Hematopoietic multipotent progenitor cell (in vitro differentiated cells): ENCODE results near the gene ZNF280A. TPM values are rescaled to one million over a fixed set of nuclear protein-coding genes. Genes with fewer than 3 reads are reported as not detected.

Experiments used
- DNase-seq, 3 donors: peaks; one replicate each; pipeline ENCODE4 v3.0.0-alpha.2; 2011 to 2015; ENCODE audit warnings: low read depth in 2 of 3, low spot score in 2 of 3
- total RNA-seq: library from RNA; depleted of rRNA; stranded (reverse); fragments of >200 nt; gene quantifications from one replicate; pipeline ENCODE4 v1.2.3, GENCODE V29; 2012

Gene ZNF280A, protein sequence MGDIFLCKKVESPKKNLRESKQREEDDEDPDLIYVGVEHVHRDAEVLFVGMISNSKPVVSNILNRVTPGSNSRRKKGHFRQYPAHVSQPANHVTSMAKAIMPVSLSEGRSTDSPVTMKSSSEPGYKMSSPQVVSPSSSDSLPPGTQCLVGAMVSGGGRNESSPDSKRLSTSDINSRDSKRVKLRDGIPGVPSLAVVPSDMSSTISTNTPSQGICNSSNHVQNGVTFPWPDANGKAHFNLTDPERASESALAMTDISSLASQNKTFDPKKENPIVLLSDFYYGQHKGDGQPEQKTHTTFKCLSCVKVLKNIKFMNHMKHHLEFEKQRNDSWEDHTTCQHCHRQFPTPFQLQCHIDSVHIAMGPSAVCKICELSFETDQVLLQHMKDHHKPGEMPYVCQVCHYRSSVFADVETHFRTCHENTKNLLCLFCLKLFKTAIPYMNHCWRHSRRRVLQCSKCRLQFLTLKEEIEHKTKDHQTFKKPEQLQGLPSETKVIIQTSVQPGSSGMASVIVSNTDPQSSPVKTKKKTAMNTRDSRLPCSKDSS
- total RNA-seq: not detected

DNA sequence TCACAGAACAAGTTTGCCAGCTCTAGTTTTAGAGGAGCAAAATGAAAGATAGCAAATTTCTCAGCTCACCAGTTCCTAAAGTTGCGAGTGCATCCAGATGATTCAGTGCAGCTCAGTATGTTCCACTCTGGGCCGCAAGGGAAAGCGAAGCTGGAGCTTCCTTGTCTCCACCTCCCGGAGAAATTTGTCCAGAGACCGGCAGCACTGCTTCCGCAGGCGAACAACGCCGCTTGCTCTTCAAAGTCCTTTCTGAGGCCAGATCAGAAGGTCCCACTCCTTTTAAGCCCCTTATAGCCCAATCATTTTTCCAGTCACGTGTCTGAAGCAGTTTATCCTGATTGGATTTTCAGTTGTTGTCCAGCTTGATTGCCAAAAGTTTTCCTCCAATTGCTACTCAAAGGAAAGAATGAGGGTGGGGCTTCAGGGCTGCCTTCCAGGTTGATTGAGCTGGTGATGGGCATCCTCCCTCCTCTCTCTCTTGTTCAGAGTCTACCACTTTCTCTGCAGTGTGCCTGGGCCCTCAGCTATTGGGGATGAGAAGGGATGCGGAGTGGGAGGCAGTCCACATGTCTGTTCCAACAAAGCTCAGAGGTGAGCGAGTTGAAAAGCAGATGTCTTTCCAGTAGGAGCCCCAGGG, at the start of gene ZNF280A:
ZNF280A (minus strand) TSS at position 251 of the 637 bp plus-strand sequence. CDS start 4,640 bp downstream, outside the sequence.
- DNase-seq: no peak

DNA sequence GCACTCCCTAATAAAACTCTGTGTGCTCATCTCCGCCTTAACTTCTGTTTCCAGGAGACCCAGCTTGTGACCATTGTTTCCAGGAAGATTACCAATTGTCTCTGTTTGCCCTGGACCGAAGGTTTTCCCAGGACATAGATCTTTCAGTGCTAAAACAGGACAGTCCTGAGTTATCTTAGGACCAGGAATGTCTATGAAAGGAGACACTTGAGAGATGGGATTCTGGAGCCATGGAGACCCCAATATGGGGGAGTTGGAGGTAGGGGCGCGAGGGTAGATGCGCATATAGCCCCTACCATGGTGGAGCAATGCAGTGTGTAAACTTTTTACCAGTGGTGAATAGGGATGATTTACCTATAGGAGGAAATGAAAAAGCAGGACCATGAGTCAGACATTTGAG, 49.1 kb upstream of the ZNF280A start:
- no peak for DNase-seq

DNA sequence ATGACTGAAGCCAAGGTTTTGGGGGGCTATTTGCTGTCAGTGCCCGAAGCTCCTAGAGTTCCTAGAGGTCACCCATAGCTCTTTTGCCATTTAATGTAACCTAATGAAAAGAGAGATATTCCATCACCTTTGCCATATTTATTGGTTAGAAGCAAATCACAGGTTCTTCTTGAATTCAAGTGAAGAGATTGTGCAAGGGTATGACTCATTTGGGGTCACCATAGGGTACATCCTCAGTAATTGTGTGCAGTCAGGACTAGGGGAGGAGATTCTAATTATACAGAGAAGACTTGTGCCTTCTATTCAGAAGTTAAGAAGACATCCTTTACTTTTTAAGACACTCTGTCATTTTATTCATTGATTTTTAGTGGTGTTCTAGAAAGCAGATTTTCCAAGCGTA, 45.9 kb upstream of the ZNF280A start:
- no peak for DNase-seq

DNA sequence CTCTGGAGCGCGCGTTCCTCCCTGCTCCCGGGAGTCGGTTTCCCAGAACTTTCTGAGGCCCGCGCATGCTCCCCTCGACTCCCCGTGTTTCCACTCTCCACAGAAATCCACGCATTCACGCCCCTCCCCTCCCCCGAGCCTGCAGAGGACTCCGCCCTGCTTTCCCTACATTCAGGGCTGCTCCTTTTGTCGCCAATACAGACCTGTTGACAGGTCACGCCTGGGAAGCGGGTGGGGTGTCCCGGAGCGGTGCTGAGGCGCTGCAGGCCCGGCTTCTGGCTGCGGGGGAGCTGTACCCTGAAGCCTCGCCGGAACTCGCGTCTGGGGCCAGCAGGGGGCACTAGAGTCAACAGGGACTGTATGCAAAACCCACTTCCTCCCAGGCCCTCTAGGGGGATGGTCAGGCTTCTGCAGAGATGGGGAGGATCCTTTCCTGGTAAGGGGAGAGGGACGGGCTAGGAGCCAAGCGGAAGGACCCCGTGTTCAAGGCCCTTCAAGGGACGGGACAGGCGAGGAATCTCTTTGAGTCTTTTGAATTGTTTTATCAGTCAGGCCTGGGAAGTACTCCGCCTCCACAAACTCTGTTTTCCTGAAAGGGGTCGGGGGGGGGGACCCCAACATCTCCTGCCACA, 39.0 kb upstream of the ZNF280A start, which contains the start of gene PRAME:
PRAME (minus strand) TSS at position 294 of the 632 bp plus-strand sequence. CDS start 2,433 bp downstream, outside the sequence.
- DNase-seq: peak; percentile 14 to 88 (median 83)

DNA sequence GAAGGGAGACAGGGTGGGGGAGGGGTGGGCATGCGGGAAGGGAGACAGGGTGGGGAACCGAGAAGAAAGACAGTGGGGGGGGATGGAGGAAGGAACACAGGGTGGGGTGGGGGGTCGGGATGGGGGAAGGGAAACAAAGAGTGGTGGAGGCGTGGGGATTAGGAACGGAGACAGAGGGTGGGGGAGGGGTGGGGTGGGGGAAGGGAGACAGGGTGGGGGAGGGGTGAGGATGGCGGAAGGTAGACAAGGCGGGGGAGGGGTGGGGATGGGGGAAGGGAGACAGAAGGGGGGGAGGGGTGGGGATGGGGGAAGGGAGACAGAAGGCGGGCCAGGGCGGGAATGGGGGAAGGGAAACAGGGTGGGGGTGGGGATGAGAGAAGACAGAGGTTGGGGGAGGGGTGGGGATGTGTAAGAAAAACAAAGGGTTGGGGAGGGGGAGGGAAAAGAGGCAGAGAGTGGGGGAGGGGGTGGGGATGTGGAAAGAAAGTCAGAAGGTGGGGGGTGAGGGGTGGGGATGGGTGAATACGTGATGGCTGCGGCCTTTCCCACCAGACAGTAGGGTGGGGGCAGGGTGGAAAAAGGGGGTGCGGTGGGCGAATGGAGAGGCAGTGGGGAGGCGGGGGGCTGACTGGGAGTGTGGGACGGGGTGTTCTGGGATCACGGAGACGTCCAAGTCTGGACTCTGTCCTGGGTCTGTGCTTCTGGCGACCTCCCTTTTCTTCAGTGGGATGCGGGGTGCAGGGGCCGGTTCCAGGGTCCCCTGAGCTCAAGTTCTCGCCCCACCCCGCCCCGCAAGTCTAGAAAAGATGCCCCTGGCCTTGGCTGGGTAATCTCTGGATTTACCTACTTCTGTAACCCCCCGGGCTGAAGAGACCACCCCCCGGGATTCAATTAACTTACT, 38.3 kb upstream of the ZNF280A start:
- no peak for DNase-seq

DNA sequence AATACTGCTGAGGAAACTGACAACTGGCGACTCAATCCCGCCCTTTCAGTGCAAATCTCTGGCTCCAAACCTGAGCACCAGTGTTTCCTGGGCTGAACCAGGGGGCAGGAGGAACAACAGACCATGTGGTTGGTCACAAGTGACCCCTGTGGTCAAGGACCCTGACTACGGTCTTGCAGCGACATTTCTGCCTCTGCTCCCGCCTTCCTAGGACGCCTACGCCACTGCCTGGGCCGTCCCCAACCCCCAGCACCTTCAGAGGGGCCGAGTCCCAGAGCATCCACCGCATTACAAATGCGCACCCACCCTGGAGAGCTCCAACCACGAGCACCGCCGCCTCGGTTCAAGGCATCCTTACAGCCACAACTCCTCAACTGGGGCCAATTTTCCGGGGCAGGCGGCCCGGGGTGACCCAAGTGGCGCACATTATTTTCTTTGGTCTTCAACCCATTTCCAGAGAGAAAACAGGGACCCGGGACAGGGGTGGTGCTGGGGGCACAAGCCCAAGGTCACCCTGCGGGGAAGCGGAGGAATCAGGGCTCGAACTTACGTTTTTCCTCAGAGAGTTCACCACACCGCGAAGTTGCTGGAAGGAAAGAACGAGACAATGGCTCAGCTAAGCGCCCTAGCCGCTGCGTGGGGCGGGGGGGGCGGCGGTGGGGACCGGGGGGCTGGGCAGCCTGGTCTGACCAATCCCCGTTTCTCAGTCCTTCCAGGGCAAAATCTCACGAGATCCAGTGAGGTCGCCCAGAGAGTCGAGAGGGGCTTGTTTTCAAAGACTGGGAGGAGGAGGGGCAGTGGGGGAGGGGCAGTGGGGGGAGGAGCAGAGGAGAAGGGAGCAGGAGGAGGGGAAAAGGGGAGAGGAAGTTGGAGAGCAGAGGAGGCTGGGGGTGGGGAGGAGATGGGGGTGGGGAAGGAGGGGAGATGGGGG, 37.2 kb upstream of the ZNF280A start:
- DNase-seq: no peak

DNA sequence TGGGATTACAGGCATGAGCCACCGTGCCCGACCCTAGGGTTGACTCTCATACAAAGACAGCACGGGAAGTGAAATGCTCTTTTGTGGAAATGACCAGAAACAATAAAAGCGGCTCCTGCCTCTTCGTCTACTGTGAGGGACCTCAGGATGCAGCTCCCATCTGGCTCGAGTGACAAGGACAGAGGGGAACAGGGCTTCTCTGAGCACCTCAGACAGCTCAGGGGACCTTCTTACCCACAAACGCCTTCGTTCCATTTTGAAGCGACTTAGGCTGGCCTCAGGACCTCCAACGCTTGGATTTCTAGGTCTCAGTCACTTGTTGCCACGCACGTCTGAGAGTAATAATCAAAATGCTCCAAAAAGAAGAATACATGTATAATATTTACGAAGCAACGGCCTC, 36.5 kb upstream of the ZNF280A start:
- DNase-seq: no peak

DNA sequence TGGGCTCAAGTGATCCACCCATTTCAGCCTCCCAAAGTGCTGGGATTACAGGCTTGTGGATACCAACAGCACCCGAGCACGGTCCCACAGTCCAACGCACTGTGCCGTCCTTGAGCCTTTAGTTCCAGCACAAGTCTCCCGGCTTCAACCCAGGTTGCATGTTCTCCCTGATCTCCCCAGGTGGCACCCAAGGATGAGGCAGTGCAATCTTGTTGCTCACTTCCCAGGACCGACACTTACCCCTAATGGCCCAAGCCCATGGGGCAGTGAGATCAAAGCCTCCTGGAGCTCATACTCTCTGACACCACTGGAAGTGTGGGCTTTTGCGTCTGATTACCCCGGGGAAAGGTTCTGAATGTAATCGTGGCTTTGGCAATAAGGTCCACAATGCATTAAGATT, 35.5 kb upstream of the ZNF280A start:
- no peak for DNase-seq

DNA sequence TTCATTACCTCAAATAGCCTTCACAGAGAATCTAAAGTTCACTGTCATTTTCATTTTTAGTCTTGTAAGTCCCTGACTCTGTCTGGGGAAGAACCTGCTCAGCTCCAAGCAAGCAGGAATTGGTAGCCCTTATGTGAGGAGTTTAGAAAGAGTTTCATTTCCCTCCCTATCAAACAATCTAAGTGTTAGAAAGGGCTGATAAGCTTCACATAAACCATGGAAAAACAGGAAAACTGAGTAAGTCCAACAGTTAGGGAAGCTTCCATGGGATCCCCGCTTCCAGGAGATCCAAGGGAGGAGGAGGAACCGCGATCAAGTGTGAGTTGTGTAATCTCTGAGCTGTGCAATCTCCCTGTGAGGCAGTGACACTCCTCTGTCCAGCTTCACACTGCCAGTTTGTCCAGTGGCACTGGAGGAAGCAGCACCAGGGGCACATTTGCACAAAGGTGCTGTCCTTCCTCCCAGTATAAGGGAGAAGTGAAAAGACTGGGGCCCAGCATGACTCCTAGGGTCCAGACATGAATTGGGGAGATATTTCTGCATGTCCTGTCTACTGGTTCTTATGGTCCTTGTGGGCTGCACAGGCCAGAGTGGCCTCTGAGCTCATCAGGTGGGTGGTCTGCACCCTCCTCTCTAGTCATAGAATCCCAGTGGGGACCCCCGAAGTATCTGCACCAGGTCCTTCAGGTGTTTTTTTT, 34.7 kb upstream of the ZNF280A start:
- DNase-seq: no peak

DNA sequence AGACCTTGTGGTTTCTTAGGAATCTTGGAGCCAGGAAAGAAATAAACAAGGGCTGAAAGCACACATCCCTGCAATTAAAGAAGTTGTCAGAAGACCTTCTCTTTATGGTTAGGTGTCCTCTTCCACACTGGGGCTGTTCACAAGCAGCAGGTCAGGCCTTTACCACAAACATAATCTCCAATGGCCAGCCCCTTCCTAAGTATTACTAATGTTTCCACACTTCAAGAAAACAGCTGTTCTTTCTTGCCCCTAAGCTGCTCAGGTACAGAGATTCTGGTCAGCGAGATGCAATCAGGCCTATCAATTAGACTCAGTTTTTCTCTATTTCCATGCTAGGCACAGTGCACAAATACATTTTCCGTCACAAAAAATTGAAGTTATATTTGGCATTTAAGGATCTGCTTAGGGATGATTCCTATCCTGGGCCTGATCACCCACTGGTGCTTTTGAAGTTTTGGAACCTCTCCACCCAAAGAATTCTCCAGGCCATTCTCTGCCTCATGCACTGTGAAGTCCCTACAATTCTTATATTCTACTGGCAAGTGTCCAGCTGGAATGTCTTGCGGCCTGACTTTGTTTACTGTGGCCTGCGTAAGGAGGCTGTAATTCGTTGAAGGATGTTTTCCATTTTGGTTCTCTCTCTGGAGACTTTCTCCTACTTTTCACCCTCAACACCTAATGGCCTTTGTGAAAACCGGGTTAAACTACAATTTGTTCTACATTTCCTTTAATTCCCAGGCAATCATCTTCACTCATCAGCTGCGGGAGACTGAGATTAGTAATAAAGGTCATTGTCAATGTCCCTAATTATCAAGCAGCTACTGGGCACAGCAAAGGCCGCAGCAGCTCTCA, 33.9 kb upstream of the ZNF280A start:
- DNase-seq: no peak

DNA sequence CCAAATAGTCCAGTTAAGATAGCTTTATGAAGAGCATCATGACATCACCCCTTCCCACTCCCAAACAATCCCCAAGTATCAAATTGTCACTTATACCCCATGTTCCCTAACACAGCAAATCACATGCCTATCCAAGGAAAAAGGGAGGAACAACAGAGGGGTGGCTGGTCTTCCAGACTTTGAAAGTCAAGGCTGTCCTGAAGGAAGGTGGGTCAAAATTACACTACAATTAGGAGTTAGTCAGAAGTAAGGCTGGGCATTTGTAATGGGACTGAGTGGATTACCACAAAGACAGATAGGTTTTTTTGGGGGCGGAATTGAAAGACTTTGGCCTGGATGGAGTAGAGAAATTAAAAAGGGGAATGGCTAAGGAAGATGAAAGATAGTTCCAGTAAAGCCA, 33.1 kb upstream of the ZNF280A start:
- no peak for DNase-seq

DNA sequence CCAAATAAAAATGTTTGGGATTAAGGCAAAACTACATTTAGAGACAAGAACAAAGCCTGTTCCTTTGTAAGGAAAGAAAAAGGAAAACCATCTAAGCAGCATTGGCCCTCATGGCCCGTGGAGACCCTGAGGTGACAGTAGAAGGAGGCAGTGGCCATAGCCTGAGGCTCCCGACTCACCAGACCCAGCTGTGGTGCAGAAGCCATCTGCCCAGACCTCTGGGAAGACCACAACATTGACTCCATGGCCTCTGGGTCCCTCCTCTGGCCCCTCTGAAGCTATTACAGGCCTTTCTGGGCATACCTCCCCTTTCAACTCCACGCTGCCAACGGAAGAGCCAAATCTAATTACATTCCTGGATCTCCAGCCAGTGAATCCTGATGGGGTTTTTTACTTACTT, 32.6 kb upstream of the ZNF280A start:
- DNase-seq: peak in 2 of 3 donors; percentile 41 to 62

DNA sequence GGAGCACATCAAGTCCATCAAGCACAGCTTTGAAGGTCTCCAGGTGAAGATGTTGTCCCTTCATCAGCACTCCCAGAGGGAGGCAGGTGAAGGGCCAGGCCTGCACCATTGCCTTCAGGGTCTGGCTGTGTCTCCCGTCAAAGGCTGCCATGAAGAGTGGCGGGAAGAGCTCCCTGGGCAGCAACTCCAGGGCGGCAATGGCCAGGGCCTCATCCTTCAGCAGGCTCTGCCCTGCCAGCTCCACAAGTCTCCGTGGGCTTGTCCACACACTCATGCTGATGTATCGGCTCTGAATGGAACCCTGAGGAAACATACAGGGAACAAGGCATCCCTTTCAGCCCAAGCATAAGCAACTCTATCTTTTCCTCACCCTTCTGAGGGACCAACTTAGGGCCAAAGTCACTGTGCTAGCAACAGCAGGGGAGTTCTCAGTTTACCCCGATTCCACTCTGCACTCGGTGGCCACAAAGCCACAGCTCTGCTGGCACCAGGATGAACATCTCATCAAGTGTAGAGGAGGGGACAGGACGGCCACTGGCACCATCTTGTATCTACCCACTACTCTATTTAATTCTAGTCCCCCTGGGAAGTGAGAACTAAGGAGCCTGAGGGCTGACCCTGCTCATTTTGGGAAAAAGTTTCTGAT, 30.8 kb upstream of the ZNF280A start:
- no peak for DNase-seq

DNA sequence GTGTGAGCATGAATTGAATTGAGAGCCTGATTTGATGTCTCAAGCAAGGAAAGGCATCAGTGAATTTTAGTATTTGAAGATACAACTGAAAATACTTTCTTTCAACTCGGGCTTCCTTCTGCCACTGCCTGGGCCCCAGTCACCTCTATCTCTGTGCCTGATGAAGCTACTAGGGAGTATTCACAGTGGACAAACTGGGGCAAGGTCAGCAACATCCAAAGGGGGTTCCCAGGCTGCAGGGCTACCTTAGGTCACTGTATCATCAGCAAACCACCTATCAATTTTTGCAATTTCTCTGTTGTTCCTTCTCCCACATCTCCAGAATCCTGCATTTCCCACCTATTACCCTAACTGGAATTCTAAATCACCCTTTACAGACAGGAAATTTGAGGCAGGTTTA, 28.8 kb upstream of the ZNF280A start:
- no peak for DNase-seq

DNA sequence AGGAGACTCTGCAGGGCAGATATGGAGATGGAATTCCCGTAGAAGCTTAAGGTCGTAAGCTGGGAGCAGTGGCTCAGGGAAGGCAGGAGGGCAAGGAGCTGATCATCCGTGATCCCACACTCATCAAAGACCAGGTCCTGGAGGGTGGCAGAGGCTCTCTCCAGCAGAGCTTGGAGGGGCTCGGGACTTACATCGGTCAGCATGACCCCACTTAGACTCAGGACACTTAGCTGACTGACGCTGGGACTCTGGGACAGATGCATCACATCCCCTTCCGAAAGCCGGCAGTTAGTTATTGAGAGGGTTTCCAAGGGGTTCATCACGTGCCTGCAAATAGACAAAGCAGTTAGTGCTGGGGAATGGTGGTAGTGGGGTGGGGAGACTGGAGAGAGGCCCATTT, 28.2 kb upstream of the ZNF280A start:
- no peak for DNase-seq

DNA sequence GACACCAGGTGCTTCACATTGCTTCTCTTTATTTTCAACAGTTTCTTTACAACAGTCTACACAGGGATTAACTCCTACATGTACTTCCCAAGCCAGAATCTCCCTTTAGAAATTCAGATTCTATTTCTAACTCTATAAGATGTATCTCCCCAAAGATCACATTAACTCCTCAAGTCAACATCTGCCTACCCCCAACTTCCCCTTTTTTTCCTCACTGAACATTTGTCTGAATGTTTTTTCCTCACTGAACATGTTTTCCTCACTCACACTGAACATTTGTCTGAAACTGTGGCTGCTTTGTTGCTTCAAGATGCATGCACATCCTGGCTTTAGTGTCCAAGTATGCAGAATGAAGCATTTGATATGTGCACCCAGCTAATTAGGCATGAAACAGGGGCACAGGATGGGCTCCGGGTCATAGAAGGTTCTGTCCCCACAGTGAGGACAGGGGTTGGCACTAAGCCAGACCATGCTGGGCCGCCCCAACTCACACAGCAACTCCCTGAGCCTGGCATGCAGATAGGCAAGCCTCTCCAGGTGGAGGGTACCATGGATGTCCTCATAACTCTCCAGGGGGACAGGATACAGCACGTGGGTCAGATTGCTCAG, 27.7 kb upstream of the ZNF280A start:
- DNase-seq: peak in 1 of 3 donors; percentile 61

DNA sequence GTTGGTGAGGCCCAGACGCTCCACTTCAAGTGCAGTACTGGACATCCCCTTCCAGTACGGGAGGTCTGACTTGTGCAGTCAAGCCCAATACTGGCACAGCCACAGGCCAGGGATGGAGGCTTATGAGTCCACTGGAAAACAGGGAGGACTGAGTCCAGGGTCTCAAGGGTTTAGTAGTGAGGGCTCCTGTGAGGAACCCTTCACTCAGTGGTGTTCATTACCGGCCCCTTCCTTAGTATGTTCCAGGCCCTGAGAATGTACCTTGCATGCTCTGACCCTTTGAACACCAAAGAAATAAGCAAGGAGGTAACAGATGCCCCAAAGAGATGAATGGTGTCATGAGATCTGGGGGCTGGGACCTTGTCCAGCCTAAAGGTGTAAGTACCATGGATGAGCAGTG, 27.2 kb upstream of the ZNF280A start:
- no peak for DNase-seq
